Activated T-helper 1 cell treated with anti-CD3 and anti-CD28 coated beads, Interleukin-12 subunit alpha, Interleukin-12 subunit beta, Interleukin-2, Interleukin-4 antibody, amounts not matched to agents 30 ng/mL and 10 ng/mL and 1 ng/mL, durations not matched to agents 14 hours and 24 hours and 36 hours (primary cell): ENCODE data around the gene FGF11. TPM values are rescaled to one million over a fixed set of nuclear protein-coding genes. Genes with fewer than 3 reads are reported as not detected.

Experiments
- DNase-seq: peaks from one replicate; pipeline ENCODE4 v3.0.0; 2021; ENCODE audit warnings: low spot score
- H3K27ac Mint-ChIP-seq: one replicate; pipeline ENCODE4 v1.8.0; 2021; ENCODE audit warnings: mild to moderate bottlenecking, mixed read lengths
- H3K27me3 Mint-ChIP-seq: one replicate; pipeline ENCODE4 v1.8.0; 2022; ENCODE audit warnings: mild to moderate bottlenecking, moderate library complexity, mixed read lengths; ENCODE audit not compliant: insufficient read depth
- H3K36me3 Mint-ChIP-seq: one replicate; pipeline ENCODE4 v1.8.0; 2021; ENCODE audit warnings: low read depth, mixed read lengths
- H3K4me1 Mint-ChIP-seq: one replicate; pipeline ENCODE4 v1.8.0; 2021; ENCODE audit warnings: low read depth, mixed read lengths
- H3K4me3 Mint-ChIP-seq: one replicate; pipeline ENCODE4 v1.8.0; 2021; ENCODE audit warnings: mild to moderate bottlenecking, moderate library complexity, mixed read lengths
- H3K9me3 Mint-ChIP-seq: one replicate; pipeline ENCODE4 v1.8.0; 2021; ENCODE audit warnings: mixed read lengths
- intact Hi-C: fragments of 100-400 bp; cut with micrococcal nuclease; formaldehyde crosslinking; loops from one replicate; pipeline ENCODE4 v1.15.1; 2024
- total RNA-seq: library from RNA; stranded (reverse); gene quantifications from 2 replicates; pipeline ENCODE4 v1.2.3, GENCODE V29; 2022

Gene FGF11
- total RNA-seq, 1 donor from 2014 or later: 6.4 TPM

DNA sequence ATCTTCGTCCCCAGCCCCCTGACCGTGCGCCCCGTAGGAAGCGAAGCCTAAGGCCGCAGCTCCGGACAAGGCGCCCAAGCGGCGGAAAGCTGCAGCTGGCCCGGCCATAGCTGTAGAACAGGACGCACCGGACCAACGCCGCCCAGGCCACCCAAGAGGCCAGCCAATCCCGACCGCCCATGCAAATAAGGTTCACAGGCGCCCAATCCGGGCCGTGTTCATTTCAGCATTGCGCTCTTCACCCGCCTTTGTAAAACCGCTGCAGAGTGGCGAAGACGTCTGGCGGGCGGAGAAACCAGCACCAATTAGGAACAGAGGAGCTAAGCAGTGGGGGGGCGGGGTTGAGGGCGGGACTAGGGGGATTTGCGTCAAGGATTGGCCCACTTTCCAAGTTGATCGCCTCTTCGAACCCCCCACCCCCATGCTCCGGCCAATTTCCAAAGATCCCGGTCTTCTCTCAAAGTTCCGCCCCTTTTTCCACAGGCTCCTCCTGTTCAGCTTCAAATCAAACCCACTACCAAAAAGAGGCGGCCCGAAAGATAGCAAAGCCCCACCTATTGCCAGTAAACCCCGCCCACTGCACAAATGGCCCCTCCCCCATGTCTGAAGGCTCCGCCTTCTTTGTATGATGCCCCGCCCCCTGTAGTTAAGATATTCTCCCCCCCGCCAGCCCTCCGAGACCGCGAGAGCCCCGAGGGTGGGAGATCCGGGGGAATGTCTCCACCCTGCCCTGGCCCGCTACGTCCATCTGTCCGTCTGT is 35.2 kb upstream of the FGF11 start, which contains the start of gene TMEM256:
TSS of gene TMEM256 (minus strand) at position 121 of the 760 bp plus-strand sequence. CDS start at position 108, 13 bp downstream.
- peak; percentile 94 for DNase-seq
- H3K27ac Mint-ChIP-seq: peak within 1 kb of the TSS; percentile 95
- peak within 1 kb of the TSS; percentile 92 for H3K4me3 Mint-ChIP-seq
- intact Hi-C loops: loop anchor here (1.0 to 5.0 kb wide), 19 partner anchors 10 to 962 kb away; partner anchors contain the start of genes CNTROB, CTDNEP1, EIF5A and ELP5
- no peaks in the 10 kb centered on the region for H3K9me3 Mint-ChIP-seq
- peaks cover 2% of the 10 kb centered on the region for H3K36me3 Mint-ChIP-seq
- peaks cover 13% of the 10 kb centered on the region for H3K4me1 Mint-ChIP-seq
- peaks cover 21% of the 10 kb centered on the region for H3K27me3 Mint-ChIP-seq

DNA sequence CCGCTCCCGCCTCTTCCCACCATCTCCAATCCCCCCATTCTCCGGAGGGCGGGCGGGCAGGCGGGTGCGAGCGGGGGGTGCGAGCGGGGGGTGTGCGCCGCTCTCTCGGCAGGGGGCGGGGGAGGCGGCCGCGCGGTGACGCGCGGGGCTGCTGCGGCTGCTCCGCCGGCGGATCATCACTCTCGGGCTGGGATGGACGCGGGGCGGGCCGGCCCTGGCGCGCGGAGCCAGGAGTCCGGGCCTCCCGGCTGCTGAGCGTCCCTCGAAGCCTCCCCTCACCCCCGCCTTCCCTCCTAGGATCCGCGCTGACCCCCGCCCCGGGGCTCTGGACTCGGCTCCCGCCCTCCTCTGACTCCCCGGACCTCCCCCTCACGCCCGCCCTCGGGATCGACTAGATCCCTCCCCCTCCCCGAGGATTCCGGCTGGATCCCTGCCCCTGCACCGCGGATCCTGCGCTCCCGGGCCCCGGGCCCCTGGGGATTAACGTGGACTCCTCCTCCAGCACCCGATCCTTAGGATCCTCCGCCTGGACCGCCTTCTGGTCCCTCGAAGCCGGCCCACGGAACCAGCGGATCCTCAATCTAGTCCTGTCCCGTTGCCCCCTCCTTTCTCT is 34.5 kb upstream of the FGF11 start:
- intact Hi-C loops: loop anchor here (1.0 to 5.0 kb wide), 19 partner anchors 11 to 963 kb away; partner anchors contain the start of genes CNTROB, CTDNEP1, EIF5A and ELP5
- Mint-ChIP-seq H3K27ac (peak overlapping the region; percentile 95), H3K27me3 (peaks cover 22% of the 10 kb centered on the region), H3K4me1 (peaks cover 13% of the 10 kb centered on the region), H3K9me3 (no peaks in the 10 kb centered on the region), H3K36me3 (peaks cover 2% of the 10 kb centered on the region), H3K4me3 (peak overlapping the region; percentile 92)
- DNase-seq: no peak

DNA sequence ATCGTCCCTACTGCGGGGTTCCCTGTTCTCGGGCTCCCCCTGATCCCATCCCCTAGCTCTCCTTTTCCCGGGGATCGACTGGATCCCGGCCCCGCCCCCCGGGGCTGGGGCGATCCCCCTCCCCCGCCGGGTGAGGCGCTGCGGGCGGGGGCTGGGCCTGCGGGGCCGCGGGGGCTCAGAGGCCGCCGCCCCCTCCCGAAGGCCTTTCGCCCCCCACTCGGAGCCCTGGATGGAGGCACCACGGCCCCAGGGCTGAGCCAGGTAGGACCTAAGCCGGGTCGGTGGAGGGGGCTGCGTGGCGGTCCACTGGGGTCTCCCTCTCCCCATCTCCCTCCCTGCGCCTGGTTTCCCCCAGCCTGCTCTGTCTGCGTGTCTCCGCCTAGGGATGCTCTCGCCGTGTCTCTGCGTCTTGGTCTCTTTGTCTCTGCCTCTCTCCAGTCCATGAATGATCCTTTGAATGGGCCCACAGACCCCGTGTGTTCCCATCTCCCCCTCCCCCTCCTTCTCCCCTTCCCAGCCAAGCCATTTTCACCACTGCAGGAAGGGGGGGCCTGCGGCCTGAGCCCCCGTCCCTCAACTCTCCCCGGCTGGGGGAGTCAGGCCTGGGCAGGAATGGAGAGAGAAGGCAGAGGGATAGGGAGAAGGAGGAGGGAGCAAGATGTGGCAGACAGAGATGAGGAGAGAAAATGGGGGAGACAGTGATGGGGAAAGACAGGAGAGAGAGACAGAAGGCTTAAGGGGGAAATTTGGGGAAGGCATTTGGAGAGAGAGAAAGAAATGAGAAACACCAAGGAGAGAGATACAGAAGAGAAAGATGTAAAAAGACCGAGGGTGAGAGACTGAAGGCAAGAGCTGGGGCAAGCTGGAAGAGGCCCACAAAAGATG is 33.7 kb upstream of the FGF11 start:
- intact Hi-C loops: no loop called here
- Mint-ChIP-seq H3K27me3 (peaks cover 26% of the 10 kb centered on the region), H3K36me3 (peaks cover 2% of the 10 kb centered on the region), H3K9me3 (no peaks in the 10 kb centered on the region), H3K4me3 (peak overlapping the region; percentile 77), H3K4me1 (peaks cover 13% of the 10 kb centered on the region), H3K27ac (peak overlapping the region; percentile 70)
- DNase-seq: no peak

DNA sequence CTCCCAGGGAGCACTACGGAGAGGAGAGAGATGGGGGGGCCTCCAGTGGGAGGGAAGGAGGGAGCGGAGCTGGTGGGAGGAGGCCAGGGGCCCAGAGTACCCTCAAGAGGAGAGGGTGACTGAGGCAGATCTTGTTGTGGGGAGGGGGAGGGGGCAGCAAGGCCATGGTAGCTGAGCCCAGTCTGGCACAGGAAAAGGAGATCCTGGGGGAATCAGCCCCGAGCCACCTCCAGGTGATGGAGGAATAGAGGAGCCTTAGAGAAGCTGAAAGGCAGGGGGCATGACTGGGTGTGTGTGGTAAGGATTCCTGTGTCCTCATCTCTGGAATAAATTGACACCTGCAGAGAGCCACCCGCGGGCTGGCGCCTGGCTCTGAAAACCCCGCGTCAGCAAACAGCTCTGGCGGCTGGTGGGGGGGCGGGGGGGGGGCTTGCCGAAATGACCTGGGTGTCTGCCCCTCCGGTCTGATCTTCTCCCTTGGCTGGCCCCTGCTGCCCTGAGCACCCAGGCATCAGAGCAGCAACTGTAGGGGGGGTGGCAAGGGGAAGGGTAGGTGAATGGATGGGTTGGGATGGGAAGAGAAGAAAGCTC is 33.0 kb upstream of the FGF11 start:
- peak overlapping the region; percentile 72 for H3K4me3 Mint-ChIP-seq
- H3K36me3 Mint-ChIP-seq: peaks cover 2% of the 10 kb centered on the region
- DNase-seq: no peak
- intact Hi-C loops: no loop called here
- peaks cover 26% of the 10 kb centered on the region for H3K27me3 Mint-ChIP-seq
- H3K4me1 Mint-ChIP-seq: peaks cover 13% of the 10 kb centered on the region
- no peaks in the 10 kb centered on the region for H3K9me3 Mint-ChIP-seq
- peak overlapping the region; percentile 4 for H3K27ac Mint-ChIP-seq

DNA sequence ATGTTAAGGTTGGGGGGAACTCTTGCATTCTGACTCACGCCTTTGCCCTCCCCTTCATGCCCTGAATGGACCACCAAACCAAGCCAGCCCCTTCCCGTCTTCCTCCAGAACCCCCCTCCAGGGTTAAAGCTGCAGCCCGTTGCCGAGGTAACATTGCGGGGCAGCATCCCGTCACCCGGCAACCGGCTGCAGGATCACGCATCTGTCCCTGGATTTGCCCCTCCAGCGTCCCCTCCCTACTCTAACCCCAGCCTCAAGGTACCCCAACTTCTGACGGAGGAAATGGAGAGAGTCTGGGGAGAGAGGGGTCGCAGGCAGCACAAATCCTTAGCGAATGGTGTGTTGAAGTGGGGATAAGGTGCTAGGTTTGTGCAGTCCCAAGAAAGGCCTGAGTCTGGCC is 32.2 kb upstream of the FGF11 start:
- Mint-ChIP-seq H3K4me3 (peak overlapping the region; percentile 58), H3K9me3 (no peaks in the 10 kb centered on the region), H3K27me3 (peaks cover 26% of the 10 kb centered on the region), H3K27ac (no peak overlapping the region), H3K4me1 (peaks cover 13% of the 10 kb centered on the region), H3K36me3 (peaks cover 2% of the 10 kb centered on the region)
- DNase-seq: no peak
- intact Hi-C loops: no loop called here

DNA sequence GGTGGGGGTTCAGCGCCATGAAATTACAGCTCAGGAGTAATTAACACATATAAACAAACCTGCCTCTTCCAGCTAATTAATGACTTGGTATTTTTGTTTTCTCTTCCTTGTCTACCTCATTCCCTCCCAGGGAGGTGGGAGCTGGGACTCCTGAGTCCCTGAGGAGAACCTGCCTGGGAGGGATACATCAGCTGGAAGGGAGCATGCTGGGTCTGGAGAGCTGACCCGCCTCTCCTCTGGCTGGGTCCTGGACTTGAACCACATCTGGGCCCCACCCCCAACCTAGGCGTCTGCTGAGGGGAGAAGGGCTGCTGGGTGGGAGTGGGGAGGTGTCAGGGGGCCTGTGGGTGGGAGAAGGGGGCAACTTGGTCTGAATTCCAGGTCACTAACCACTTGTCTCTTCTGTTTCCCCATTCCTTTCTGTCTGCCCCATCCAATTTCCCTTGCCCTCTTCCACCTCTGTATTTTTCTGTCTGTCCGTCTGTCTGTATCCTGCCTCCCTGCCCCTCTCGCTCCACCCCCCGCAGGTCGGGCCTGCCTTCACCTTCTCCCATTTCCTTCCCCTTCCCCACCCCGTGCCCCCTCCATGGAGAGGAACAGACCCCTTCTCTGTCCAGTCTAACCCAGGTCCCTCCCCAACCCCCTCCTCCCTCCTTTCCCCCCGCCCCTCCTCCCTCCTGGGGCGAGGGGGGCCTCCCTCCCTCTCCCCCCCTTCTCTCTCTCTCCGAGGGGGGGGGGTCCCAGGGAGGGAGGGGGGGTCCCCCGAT is 31.6 kb upstream of the FGF11 start, which contains the start of gene NLGN2:
TSS of gene NLGN2 (plus strand) at position 361 of the 767 bp plus-strand sequence. CDS start 411 bp downstream, outside the sequence.
- Mint-ChIP-seq H3K4me3 (peak within 1 kb of the TSS; percentile 58), H3K27me3 (peaks cover 26% of the 10 kb centered on the region), H3K36me3 (peaks cover 2% of the 10 kb centered on the region), H3K9me3 (no peaks in the 10 kb centered on the region), H3K27ac (no peak within 1 kb of the TSS), H3K4me1 (peaks cover 13% of the 10 kb centered on the region)
- intact Hi-C loops: no loop called here
- DNase-seq: no peak

DNA sequence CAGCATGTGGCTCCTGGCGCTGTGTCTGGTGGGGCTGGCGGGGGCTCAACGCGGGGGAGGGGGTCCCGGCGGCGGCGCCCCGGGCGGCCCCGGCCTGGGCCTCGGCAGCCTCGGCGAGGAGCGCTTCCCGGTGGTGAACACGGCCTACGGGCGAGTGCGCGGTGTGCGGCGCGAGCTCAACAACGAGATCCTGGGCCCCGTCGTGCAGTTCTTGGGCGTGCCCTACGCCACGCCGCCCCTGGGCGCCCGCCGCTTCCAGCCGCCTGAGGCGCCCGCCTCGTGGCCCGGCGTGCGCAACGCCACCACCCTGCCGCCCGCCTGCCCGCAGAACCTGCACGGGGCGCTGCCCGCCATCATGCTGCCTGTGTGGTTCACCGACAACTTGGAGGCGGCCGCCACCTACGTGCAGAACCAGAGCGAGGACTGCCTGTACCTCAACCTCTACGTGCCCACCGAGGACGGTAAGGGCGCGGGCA is 31.0 kb upstream of the FGF11 start:
- Mint-ChIP-seq H3K4me1 (peaks cover 7% of the 10 kb centered on the region), H3K4me3 (no peak overlapping the region), H3K27me3 (peaks cover 28% of the 10 kb centered on the region), H3K9me3 (no peaks in the 10 kb centered on the region), H3K36me3 (peaks cover 2% of the 10 kb centered on the region), H3K27ac (no peak overlapping the region)
- no peak for DNase-seq
- intact Hi-C loops: no loop called here

DNA sequence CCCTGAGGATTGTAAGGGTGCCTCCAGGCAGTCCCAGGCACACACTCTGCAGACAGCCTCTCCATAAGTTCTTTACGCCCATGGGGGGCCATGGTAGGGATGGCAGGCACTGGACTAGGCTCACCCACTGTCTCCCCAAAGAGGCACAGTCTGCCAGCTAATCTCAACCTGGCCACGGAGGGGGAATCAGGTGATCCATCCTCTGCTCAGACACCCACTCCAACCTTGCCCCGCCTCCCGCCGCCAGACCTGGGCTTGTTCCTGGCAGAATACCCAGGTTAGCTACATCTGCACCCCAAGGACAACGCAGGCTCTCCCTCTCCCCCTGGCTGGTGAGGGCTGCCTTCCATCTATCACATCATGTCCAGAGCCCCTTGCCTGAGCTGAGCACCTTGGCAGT is 30.4 kb upstream of the FGF11 start:
- H3K9me3 Mint-ChIP-seq: no peaks in the 10 kb centered on the region
- no peak for DNase-seq
- H3K4me3 Mint-ChIP-seq: no peak overlapping the region
- H3K36me3 Mint-ChIP-seq: peaks cover 2% of the 10 kb centered on the region
- intact Hi-C loops: no loop called here
- H3K27ac Mint-ChIP-seq: no peak overlapping the region
- H3K27me3 Mint-ChIP-seq: peaks cover 28% of the 10 kb centered on the region
- H3K4me1 Mint-ChIP-seq: peaks cover 6% of the 10 kb centered on the region

DNA sequence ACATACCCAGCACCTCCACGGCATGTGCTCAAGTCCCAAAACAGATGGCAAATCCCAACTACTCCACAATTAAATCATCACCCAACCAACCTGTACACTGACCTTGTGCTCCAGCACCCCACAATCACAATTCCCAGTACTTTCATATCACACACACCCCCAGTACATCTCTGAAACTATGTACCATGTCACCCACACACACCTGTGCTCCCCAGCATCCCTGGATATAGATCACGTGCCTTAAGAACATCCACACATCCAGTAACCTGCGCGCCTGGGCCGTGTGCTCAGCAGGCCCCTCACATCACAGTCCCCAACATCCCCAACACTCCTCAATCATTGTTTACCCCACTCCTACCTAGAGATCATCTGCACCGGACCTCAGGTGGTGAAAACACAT is 29.6 kb upstream of the FGF11 start:
- Mint-ChIP-seq H3K9me3 (no peaks in the 10 kb centered on the region), H3K27me3 (peaks cover 24% of the 10 kb centered on the region), H3K4me3 (no peak overlapping the region), H3K27ac (no peak overlapping the region), H3K4me1 (peaks cover 6% of the 10 kb centered on the region), H3K36me3 (peaks cover 2% of the 10 kb centered on the region)
- intact Hi-C loops: no loop called here
- DNase-seq: no peak

DNA sequence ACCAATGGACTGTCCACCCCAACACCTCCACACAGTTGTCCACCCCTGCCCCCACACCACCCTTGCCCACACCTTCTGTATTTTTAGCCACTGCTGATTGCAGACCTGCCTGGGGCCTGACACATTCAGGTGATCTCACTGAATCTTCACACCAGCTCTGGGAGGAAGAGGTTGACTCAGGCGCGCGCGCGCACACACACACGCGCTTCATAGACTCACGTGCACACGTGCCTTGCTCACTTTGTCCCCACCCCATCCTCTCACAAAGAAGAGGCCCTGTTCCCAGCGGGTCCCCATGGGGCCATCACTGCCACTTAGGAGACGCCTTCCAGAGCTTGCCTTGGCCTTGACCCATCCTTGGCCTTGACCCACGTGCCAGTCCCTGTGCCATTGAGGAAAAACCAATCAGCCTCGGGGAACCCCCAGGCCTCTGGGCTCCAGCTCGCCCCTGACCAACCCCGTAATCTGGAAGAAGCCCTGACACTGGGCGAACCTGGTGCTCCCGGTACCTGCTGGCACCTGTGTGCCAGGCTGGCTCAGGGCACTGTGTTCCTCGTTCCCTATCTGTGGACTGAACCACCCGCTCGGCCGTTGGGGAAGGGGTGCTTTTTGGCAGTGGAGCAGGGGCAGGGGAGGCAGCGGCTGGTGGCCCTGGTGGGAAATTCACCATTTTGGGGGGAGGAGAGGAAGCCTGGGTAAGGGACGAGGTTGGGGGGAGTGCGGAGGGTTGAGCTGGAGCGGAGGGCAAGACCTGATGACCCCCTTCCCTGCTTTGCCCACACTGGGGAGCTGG is 28.5 kb upstream of the FGF11 start:
- no peaks in the 10 kb centered on the region for H3K9me3 Mint-ChIP-seq
- peaks cover under 1% of the 10 kb centered on the region for H3K36me3 Mint-ChIP-seq
- no peak overlapping the region for H3K27ac Mint-ChIP-seq
- DNase-seq: no peak
- peaks cover 20% of the 10 kb centered on the region for H3K27me3 Mint-ChIP-seq
- intact Hi-C loops: no loop called here
- H3K4me3 Mint-ChIP-seq: no peak overlapping the region
- H3K4me1 Mint-ChIP-seq: peaks cover 4% of the 10 kb centered on the region

DNA sequence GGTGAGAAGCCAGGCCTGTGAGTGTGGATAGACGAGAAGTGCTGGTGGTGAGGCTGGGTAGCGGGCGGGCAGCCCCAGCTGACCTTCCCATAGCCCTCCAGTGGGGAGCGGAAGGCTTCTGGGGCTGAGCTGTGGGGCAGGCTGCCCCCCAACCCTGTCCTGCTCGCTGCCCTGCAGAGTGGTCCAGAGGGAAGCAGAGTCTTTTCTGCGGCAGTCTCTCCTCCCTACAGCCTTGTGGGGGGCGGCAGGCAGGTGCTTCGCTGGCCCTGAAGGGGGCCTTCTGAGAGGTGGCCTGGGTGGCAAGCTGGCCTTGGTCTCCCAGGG is 27.9 kb upstream of the FGF11 start:
- H3K27ac Mint-ChIP-seq: no peak overlapping the region
- H3K9me3 Mint-ChIP-seq: no peaks in the 10 kb centered on the region
- intact Hi-C loops: no loop called here
- H3K27me3 Mint-ChIP-seq: peaks cover 15% of the 10 kb centered on the region
- H3K4me1 Mint-ChIP-seq: no peaks in the 10 kb centered on the region
- no peak for DNase-seq
- H3K4me3 Mint-ChIP-seq: no peak overlapping the region
- H3K36me3 Mint-ChIP-seq: no peaks in the 10 kb centered on the region
